ENCODE measurements around the gene JPH4. TPM values are rescaled to one million over a fixed set of nuclear protein-coding genes. Genes with fewer than 3 reads are reported as not detected.

Gene JPH4
- total RNA-seq, 1 donor from 2014 or later = 4.7 TPM

- Histone ChIP-seq H3K4me3 (peak overlapping the region; percentile 65 to 68), H3K4me1 (peaks cover 0 to 8% of the 10 kb centered on the region in 2 donors), H3K36me3 (no peaks in the 10 kb centered on the region), H3K27ac (peak overlapping the region; percentile 39 to 41), H3K9me3 (no peaks in the 10 kb centered on the region), H3K27me3 (no peaks in the 10 kb centered on the region)
- intact Hi-C loops (cut with DNase I) = loop anchor here (10.0 kb wide), 1 partner anchor 798 kb away; the partner anchor contains the start of gene NFATC4
- no peak for TF ChIP-seq CTCF (IDR thresholded peaks at IDR 0.05)
- DNase-seq (ENCODE audit: low spot score in 2 of 2) = no peak
Measured at GRCh38 chr14:23566778-23567185, 11.8 kb downstream of the JPH4 start.

GRCh38 chr14:23566112-23566777 is 12.3 kb downstream of the JPH4 start:
- Histone ChIP-seq H3K36me3 (no peaks in the 10 kb centered on the region), H3K4me3 (peak overlapping the region; percentile 65 to 68), H3K4me1 (peaks cover 0 to 8% of the 10 kb centered on the region in 2 donors), H3K27ac (no peak overlapping the region), H3K9me3 (no peaks in the 10 kb centered on the region), H3K27me3 (no peaks in the 10 kb centered on the region)
- DNase-seq (ENCODE audit: low spot score in 2 of 2) = no peak
- no peak for TF ChIP-seq CTCF (IDR thresholded peaks at IDR 0.05)
- intact Hi-C loops (cut with DNase I) = loop anchor here (10.0 kb wide), 1 partner anchor 799 kb away; the partner anchor contains the start of gene NFATC4

- Histone ChIP-seq H3K27me3 (no peaks in the 10 kb centered on the region), H3K4me3 (no peak overlapping the region), H3K9me3 (no peaks in the 10 kb centered on the region), H3K4me1 (peaks cover 0 to 8% of the 10 kb centered on the region in 2 donors), H3K27ac (no peak overlapping the region), H3K36me3 (no peaks in the 10 kb centered on the region)
- no peak for DNase-seq (ENCODE audit: low spot score in 2 of 2)
- no peak for TF ChIP-seq CTCF (IDR thresholded peaks at IDR 0.05)
- intact Hi-C loops (cut with DNase I) = loop anchor here (10.0 kb wide), 1 partner anchor 799 kb away; the partner anchor contains the start of gene NFATC4
Measured at GRCh38 chr14:23565626-23566025, 13.0 kb downstream of the JPH4 start.

GRCh38 chr14:23564876-23565275 is 13.7 kb downstream of the JPH4 start:
- no peak for DNase-seq (ENCODE audit: low spot score in 2 of 2)
- intact Hi-C loops (cut with DNase I) = loop anchor here (10.0 kb wide), 1 partner anchor 800 kb away; the partner anchor contains the start of gene NFATC4
- TF ChIP-seq CTCF (IDR thresholded peaks at IDR 0.05) = no peak

GRCh38 chr14:23564181-23564812 is 14.3 kb downstream of the JPH4 start:
- peaks cover 0 to 8% of the 10 kb centered on the region in 2 donors for H3K4me1 ChIP-seq
- no peaks in the 10 kb centered on the region for H3K9me3 ChIP-seq
- no peaks in the 10 kb centered on the region for H3K27me3 ChIP-seq
- H3K4me3 ChIP-seq = no peak overlapping the region
- peaks cover 0 to 8% of the 10 kb centered on the region in 2 donors for H3K36me3 ChIP-seq
- TF ChIP-seq CTCF (IDR thresholded peaks at IDR 0.05) = no peak
- intact Hi-C loops (cut with DNase I) = loop anchor here (10.0 kb wide), 1 partner anchor 801 kb away; the partner anchor contains the start of gene NFATC4
- no peak for DNase-seq (ENCODE audit: low spot score in 2 of 2)
- H3K27ac ChIP-seq = no peak overlapping the region

More at GRCh38 chr14:23564876-23565275, 13.7 kb downstream of the JPH4 start:
- Histone ChIP-seq H3K27ac (no peak overlapping the region), H3K9me3 (no peaks in the 10 kb centered on the region), H3K4me1 (peaks cover 0 to 8% of the 10 kb centered on the region in 2 donors), H3K4me3 (no peak overlapping the region), H3K27me3 (no peaks in the 10 kb centered on the region), H3K36me3 (peaks cover 0 to 5% of the 10 kb centered on the region in 2 donors)
